ENCODE data around the gene GBE1.

Gene GBE1

DNA sequence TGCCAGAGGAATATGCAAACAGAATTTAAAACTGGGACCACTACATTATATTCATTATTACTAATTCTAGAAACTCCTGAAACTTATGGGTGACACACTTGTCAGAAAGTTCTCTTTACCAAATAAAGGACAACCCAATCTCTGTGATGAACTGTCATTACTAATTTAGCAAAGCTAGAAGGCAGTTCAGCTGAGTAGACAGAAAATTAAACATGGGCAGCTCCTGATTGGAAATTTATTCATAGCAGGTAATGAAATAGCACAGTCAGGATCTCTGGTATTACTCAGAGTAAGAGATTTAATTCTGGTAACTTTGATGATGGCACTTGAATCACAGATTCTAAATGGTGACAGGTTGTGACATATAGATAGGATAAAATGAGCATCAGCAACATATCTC lies 123.0 kb downstream of the GBE1 start:
- TF ChIP-seq, protein P1, sequence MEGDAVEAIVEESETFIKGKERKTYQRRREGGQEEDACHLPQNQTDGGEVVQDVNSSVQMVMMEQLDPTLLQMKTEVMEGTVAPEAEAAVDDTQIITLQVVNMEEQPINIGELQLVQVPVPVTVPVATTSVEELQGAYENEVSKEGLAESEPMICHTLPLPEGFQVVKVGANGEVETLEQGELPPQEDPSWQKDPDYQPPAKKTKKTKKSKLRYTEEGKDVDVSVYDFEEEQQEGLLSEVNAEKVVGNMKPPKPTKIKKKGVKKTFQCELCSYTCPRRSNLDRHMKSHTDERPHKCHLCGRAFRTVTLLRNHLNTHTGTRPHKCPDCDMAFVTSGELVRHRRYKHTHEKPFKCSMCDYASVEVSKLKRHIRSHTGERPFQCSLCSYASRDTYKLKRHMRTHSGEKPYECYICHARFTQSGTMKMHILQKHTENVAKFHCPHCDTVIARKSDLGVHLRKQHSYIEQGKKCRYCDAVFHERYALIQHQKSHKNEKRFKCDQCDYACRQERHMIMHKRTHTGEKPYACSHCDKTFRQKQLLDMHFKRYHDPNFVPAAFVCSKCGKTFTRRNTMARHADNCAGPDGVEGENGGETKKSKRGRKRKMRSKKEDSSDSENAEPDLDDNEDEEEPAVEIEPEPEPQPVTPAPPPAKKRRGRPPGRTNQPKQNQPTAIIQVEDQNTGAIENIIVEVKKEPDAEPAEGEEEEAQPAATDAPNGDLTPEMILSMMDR (IDR thresholded peaks at IDR 0.05; ENCODE audit: low read depth, low read length, missing control alignments), result no peak
- no peak for DNase-seq (ENCODE audit: low read depth)
- H3K4me3 ChIP-seq (ENCODE audit: low read depth, low read length), result no peak overlapping the region

DNA sequence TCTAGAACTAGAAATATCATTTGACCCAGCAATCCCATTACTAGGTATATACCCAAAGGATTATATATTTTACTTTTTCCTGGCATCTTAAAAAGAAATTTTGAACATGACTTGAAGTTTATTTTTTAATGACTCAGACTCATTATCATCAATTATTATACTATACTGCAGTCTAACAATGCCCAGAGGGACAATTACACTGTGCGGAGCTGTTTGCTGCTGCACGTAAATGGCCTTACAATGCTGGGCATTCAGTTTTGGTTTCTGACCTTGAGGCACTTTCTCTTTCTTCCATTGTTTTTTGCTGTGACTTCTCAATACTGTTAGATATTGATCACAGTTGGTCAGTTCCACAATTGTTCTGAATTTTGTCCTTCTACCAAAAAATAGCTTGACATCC lies 128.8 kb downstream of the GBE1 start:
- no peak for DNase-seq (ENCODE audit: low read depth)
- TF ChIP-seq, protein P1 (IDR thresholded peaks at IDR 0.05; ENCODE audit: low read depth, low read length, missing control alignments), result no peak

DNA sequence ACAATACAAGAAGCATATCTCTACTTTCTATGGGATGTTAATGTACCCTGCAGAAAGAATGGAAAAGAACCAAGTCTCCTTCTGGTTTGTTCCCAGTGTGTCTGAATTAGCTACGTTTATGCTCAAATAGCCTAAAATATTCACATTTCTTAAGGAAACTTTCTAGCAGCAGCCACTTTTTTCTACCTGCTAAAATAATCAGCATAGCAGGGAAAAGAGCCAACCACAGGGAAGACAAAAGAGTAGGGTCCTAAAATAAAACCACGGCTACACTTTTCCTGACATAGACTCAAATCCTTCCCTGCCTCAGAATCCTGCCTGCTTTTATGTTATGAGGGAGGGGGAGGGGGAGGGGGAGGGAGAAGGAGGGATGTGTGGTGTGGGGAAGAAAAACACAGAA lies 136.7 kb downstream of the GBE1 start:
- H3K4me3 ChIP-seq (ENCODE audit: low read depth, low read length), result no peak overlapping the region
- no peak for DNase-seq (ENCODE audit: low read depth)
- TF ChIP-seq, protein P1 (IDR thresholded peaks at IDR 0.05; ENCODE audit: low read depth, low read length, missing control alignments), result no peak

More for the DNA sequence above, 128.8 kb downstream of the GBE1 start:
- H3K4me3 ChIP-seq (ENCODE audit: low read depth, low read length), result no peak overlapping the region

DNA sequence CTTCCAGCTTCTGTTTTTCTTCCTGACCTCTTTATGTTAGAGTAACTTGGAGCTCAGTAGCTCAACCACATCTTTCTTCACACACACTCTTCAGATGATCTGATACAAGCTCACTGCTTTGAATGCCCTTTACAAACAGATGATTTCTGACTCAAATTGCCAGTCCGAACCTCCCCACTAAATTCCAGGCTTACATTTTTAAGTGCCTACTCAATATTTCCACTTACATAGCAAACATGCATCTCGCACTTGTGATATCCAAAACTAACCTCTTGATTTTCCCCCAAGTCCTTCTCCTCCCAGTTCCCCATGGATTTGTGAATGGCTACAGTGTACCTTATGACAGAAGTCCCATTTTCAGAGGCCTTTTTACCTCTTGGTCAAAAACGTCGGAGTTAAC lies 139.1 kb downstream of the GBE1 start:
- no peak overlapping the region for H3K4me3 ChIP-seq (ENCODE audit: low read depth, low read length)
- TF ChIP-seq, protein P1 (IDR thresholded peaks at IDR 0.05; ENCODE audit: low read depth, low read length, missing control alignments), result no peak
- no peak for DNase-seq (ENCODE audit: low read depth)

DNA sequence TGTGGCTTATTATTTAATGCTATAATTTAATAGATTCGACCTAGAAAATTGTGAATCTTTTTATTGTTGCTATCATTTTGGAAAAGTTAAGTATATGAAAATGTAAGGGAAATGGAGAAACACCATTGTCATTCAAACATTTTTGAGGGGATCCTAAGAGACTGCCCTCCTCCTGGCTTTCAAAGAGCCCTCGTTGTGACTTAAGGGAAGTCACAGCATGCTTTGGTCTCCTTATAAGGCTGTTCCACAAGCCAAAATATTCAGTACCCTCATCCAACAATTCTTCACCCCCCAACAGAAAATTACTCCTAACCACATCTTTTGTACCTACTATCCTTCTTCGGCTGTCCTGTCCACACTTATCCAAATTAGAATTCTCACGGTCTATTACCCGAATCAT lies 140.2 kb downstream of the GBE1 start:
- no peak for DNase-seq (ENCODE audit: low read depth)
- no peak overlapping the region for H3K4me3 ChIP-seq (ENCODE audit: low read depth, low read length)
- TF ChIP-seq, protein P1 (IDR thresholded peaks at IDR 0.05; ENCODE audit: low read depth, low read length, missing control alignments), result no peak

DNA sequence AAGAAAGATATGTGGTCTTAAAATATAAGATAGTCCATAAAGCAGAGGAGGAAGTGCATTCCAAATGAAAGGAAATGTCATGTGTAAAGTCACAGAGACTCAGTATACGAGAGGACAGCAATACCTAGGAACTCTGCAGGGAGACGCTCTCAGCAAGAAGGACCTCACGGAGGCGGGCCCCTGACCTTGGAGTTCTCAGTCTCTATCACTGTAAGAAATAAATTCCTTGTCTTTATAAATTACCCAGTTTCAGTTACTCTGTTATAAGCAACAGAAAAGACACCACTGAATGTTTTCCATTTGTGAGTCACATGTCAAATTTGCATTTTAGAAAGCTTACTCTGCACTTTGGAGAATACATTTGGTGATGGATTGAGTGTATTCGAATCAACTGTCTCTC lies 140.6 kb downstream of the GBE1 start:
- DNase-seq (ENCODE audit: low read depth), result no peak
- no peak overlapping the region for H3K4me3 ChIP-seq (ENCODE audit: low read depth, low read length)
- TF ChIP-seq, protein P1 (IDR thresholded peaks at IDR 0.05; ENCODE audit: low read depth, low read length, missing control alignments), result no peak

DNA sequence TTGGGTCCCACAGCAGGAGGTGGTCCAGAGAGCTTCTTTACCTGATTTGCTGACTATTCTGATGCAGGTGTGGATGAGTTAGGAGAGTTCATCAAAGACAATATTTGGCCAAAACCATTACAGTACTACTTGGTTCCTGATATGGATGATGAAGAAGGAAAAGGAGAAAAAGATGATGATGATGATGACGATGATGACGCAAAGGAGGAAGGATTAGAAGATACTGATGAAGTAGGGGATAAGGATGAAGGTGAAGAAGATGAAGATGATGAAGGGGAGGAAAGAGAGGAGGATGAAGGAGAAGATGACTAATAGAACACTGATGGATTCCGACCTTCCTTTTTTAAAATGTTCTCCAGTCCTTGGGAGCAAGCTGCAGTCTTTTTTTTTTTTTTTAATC lies 148.7 kb downstream of the GBE1 start:
- DNase-seq (ENCODE audit: low read depth), result no peak
- H3K4me3 ChIP-seq (ENCODE audit: low read depth, low read length), result no peak overlapping the region
- TF ChIP-seq, protein P1 (IDR thresholded peaks at IDR 0.05; ENCODE audit: low read depth, low read length, missing control alignments), result no peak

All from GM12864 (cell line).